ENCODE results near the gene ATOH7. TPM values are rescaled to one million over a fixed set of nuclear protein-coding genes. Genes with fewer than 3 reads are reported as not detected.
A peak's percentile ranks its signal among the peaks of the same experiment; 100 is the strongest.

Gene ATOH7
- total and polyA plus RNA-seq, 4 experiments from 2014 or later, result not detected

- ChIA-PET POLR2A (ENCODE audit: partially characterized antibody) (no interaction called here), CTCF (ENCODE audit: partially characterized antibody) (no interaction called here)
- Histone ChIP-seq H3K4me1 (ENCODE audit: insufficient read depth, low read length) (no peaks in the 10 kb centered on the region), H3K36me3 (ENCODE audit: insufficient read depth, low read length) (no peaks in the 10 kb centered on the region), H3K4me3 (ENCODE audit: low read length in 2 of 2) (no peak overlapping the region), H3K9me3 (ENCODE audit: control insufficient read depth in 1 of 2, low read length in 2 of 2) (no peaks in the 10 kb centered on the region), H3K27ac (ENCODE audit: low read depth, low read length) (no peak overlapping the region), H3K27me3 (ENCODE audit: insufficient read depth, low read length) (peaks cover 3% of the 10 kb centered on the region)
- Mint-ChIP-seq H3K4me1 (no peaks in the 10 kb centered on the region), H3K36me3 (no peaks in the 10 kb centered on the region), H3K27me3 (peaks cover 8 to 15% of the 10 kb centered on the region in 2 donors), H3K9me3 (peaks cover 0 to 1% (median 0%) of the 10 kb centered on the region in 8 donors), H3K27ac (no peak overlapping the region), H3K4me3 (no peak overlapping the region)
- DNase-seq, result no peak
- intact Hi-C loops (cut with micrococcal nuclease), result no loop called here
Measured at GRCh38 chr10:68237173-68237572, 5.3 kb upstream of the ATOH7 start.

- no peaks in the 10 kb centered on the region for H3K9me3 Mint-ChIP-seq
- CTCF ChIA-PET (ENCODE audit: partially characterized antibody), result no interaction called here
- intact Hi-C loops (cut with micrococcal nuclease), result no loop called here
- Histone ChIP-seq H3K4me1 (ENCODE audit: insufficient read depth, low read length) (peaks cover 6% of the 10 kb centered on the region), H3K4me3 (ENCODE audit: low read length in 2 of 2) (no peak overlapping the region), H3K27ac (ENCODE audit: low read depth, low read length) (no peak overlapping the region), H3K36me3 (ENCODE audit: insufficient read depth, low read length) (no peaks in the 10 kb centered on the region), H3K27me3 (ENCODE audit: insufficient read depth, low read length) (peaks cover 6% of the 10 kb centered on the region), H3K9me3 (ENCODE audit: control insufficient read depth in 1 of 2, low read length in 2 of 2) (no peaks in the 10 kb centered on the region)
- H3K4me3 Mint-ChIP-seq, result no peak overlapping the region
- H3K27ac Mint-ChIP-seq, result no peak overlapping the region
- POLR2A ChIA-PET (ENCODE audit: partially characterized antibody), result no interaction called here
- no peaks in the 10 kb centered on the region for H3K36me3 Mint-ChIP-seq
- no peak for DNase-seq
- H3K4me1 Mint-ChIP-seq, result peaks cover 0 to 7% (median 5%) of the 10 kb centered on the region in 4 donors
- H3K27me3 Mint-ChIP-seq, result peaks cover 16 to 24% of the 10 kb centered on the region in 2 donors
Measured at GRCh38 chr10:68235581-68235980, 3.7 kb upstream of the ATOH7 start.

DNA sequence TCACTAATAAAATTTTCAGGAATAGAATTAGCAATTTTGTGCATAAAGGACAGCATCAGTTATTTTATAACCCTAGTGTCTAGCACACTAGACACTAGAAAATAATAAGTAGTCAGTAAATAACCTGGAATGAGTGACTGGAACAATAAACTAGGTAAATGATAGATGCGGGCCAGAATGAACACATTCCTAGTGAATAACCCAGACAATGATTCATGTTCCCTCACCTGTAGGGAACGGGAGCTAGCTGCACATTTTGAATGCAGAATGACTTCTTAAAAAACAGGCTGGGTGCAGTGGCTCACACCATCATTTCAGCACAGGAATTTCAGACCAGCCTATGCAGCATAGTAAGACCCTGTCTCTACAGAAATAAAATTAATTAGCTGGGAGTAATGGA lies 3.2 kb upstream of the ATOH7 start:
- Histone ChIP-seq H3K4me3 (ENCODE audit: low read length in 2 of 2) (no peak overlapping the region), H3K36me3 (ENCODE audit: insufficient read depth, low read length) (no peaks in the 10 kb centered on the region), H3K4me1 (ENCODE audit: insufficient read depth, low read length) (peaks cover 6% of the 10 kb centered on the region), H3K27me3 (ENCODE audit: insufficient read depth, low read length) (peaks cover 6% of the 10 kb centered on the region), H3K27ac (ENCODE audit: low read depth, low read length) (no peak overlapping the region), H3K9me3 (ENCODE audit: control insufficient read depth in 1 of 2, low read length in 2 of 2) (no peaks in the 10 kb centered on the region)
- Mint-ChIP-seq H3K4me1 (peaks cover 0 to 7% (median 5%) of the 10 kb centered on the region in 4 donors), H3K36me3 (no peaks in the 10 kb centered on the region), H3K27me3 (peaks cover 17 to 24% of the 10 kb centered on the region in 2 donors), H3K9me3 (no peaks in the 10 kb centered on the region), H3K27ac (no peak overlapping the region), H3K4me3 (no peak overlapping the region)
- intact Hi-C loops (cut with micrococcal nuclease), result no loop called here
- ChIA-PET POLR2A (ENCODE audit: partially characterized antibody) (no interaction called here), CTCF (ENCODE audit: partially characterized antibody) (no interaction called here)
- no peak for DNase-seq

GRCh38 chr10:68233046-68233445 lies 1.1 kb upstream of the ATOH7 start:
- no peak for DNase-seq
- Histone ChIP-seq H3K27ac (ENCODE audit: low read depth, low read length) (no peak overlapping the region), H3K4me3 (ENCODE audit: low read length in 2 of 2) (no peak overlapping the region), H3K36me3 (ENCODE audit: insufficient read depth, low read length) (no peaks in the 10 kb centered on the region), H3K9me3 (ENCODE audit: control insufficient read depth in 1 of 2, low read length in 2 of 2) (no peaks in the 10 kb centered on the region), H3K27me3 (ENCODE audit: insufficient read depth, low read length) (peaks cover 14% of the 10 kb centered on the region), H3K4me1 (ENCODE audit: insufficient read depth, low read length) (peaks cover 6% of the 10 kb centered on the region)
- intact Hi-C loops (cut with micrococcal nuclease), result no loop called here
- H3K27ac Mint-ChIP-seq, result no peak overlapping the region
- H3K9me3 Mint-ChIP-seq, result no peaks in the 10 kb centered on the region
- H3K36me3 Mint-ChIP-seq, result no peaks in the 10 kb centered on the region
- POLR2A ChIA-PET (ENCODE audit: partially characterized antibody), result no interaction called here
- CTCF ChIA-PET (ENCODE audit: partially characterized antibody), result no interaction called here
- peaks cover 25 to 33% of the 10 kb centered on the region in 2 donors for H3K27me3 Mint-ChIP-seq
- H3K4me1 Mint-ChIP-seq, result peaks cover 0 to 7% (median 5%) of the 10 kb centered on the region in 4 donors
- H3K4me3 Mint-ChIP-seq, result peak overlapping the region in 1 of 8 donors; percentile 21

DNA sequence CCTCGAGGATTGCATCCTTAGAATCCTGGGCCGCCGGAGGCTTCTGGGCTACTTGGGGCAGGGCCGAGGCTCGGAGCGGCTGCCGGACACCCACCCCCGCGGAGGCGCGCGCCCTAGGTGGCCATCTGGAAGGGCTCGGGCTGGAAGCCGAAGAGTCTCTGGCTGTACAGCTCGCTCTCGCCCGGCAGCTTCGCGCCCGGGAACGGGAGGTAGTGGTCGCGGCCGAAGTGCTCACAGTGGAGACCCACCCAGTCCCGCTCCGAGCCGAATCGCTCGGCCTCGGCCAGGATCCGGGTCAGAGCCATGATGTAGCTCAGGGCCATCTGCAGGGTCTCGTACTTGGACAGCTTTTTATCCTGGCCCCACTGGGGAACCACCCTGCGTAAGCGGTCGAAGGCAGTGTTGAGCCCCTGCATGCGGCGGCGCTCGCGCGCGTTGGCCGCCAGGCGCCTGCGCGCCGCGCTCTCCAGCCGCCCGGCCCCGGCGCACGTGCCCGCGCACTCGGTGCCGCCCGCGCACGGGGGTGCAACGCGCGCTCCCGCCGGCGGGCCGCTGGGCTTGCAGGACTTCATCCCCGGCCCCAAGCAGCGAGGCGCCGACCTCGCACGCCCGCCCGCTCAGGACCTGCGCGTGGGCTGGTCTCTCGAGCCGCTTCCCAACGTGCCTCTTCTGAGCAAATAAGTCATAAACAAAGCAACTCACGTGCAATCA lies 652 bp downstream of the ATOH7 start:
- H3K27ac Mint-ChIP-seq, result no peak overlapping the region
- Histone ChIP-seq H3K4me1 (ENCODE audit: insufficient read depth, low read length) (peaks cover 6% of the 10 kb centered on the region), H3K27me3 (ENCODE audit: insufficient read depth, low read length) (peaks cover 14% of the 10 kb centered on the region), H3K36me3 (ENCODE audit: insufficient read depth, low read length) (no peaks in the 10 kb centered on the region), H3K27ac (ENCODE audit: low read depth, low read length) (no peak overlapping the region), H3K4me3 (ENCODE audit: low read length in 2 of 2) (peak overlapping the region in 1 of 2 donors; percentile 46), H3K9me3 (ENCODE audit: control insufficient read depth in 1 of 2, low read length in 2 of 2) (no peaks in the 10 kb centered on the region)
- ChIA-PET CTCF (ENCODE audit: partially characterized antibody) (interaction anchor here (0.7 to 1.4 kb wide), 3 partner anchors 19 to 393 kb away, joined by 3 to 6 read pairs (median 3); no protein-coding TSS in a partner anchor), POLR2A (ENCODE audit: partially characterized antibody) (interaction anchor here (0.9 kb wide), 1 partner anchor 100 kb away, joined by 3 read pairs; the partner anchor contains the start of gene HNRNPH3)
- H3K9me3 Mint-ChIP-seq, result no peaks in the 10 kb centered on the region
- H3K4me1 Mint-ChIP-seq, result peaks cover 0 to 7% (median 5%) of the 10 kb centered on the region in 4 donors
- peak in 4 of 5 donors; percentile 6 to 12 (median 11) for DNase-seq
- no peaks in the 10 kb centered on the region for H3K36me3 Mint-ChIP-seq
- peak overlapping the region; percentile 61 to 80 (median 75) for H3K4me3 Mint-ChIP-seq
- peaks cover 25 to 38% of the 10 kb centered on the region in 2 donors for H3K27me3 Mint-ChIP-seq
- intact Hi-C loops (cut with micrococcal nuclease), result no loop called here

DNA sequence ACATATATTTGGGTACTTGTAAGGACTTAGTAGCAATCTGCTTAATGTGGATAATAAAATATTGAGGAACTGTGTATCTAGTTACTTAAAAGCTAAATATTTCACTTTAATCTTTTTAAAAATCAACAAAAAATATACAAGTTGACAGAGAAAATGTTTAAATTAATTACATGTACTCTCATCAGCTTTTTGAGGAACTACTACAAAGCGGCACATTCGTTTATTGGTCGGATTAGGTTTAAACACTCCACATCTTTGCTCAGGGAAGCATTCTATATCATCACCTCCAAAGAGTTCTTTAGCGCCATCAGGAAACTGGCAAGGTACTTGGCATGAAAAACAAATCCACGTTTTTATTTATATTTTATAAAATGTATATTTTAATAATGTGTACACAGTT lies 1.6 kb downstream of the ATOH7 start:
- H3K4me3 Mint-ChIP-seq, result peak overlapping the region in 2 of 8 donors; percentile 59 to 78

DNA sequence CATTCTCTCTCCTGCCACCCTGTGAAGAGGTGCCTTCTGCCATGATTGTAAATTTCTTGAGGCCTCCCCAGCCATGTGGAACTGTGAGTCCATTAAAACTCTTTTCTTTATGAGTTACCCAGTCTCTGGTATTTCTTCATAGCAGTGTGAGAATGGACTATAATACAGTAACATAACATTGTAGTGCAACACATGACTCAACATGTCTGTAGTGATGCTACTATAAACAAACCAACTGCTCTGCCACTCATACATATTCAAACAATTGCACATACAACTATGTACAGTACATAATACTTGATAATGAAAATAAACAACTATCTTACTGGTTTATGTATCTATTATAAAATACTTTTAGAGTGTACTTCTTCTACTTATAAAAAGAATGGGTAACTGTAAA lies 7.1 kb downstream of the ATOH7 start:
- no peak overlapping the region for H3K27ac ChIP-seq (ENCODE audit: low read depth, low read length)
- ChIA-PET POLR2A (ENCODE audit: partially characterized antibody) (no interaction called here), CTCF (ENCODE audit: partially characterized antibody) (interaction anchor here (1.2 kb wide), 1 partner anchor 59 kb away, joined by 3 read pairs; no protein-coding TSS in a partner anchor)
- H3K27me3 ChIP-seq (ENCODE audit: insufficient read depth, low read length), result peaks cover 6% of the 10 kb centered on the region
- no peak overlapping the region for H3K27ac Mint-ChIP-seq
- no peaks in the 10 kb centered on the region for H3K36me3 Mint-ChIP-seq
- no peak for DNase-seq
- intact Hi-C loops (cut with micrococcal nuclease), result no loop called here
- H3K4me3 ChIP-seq (ENCODE audit: low read length in 2 of 2), result no peak overlapping the region
- no peaks in the 10 kb centered on the region for H3K36me3 ChIP-seq (ENCODE audit: insufficient read depth, low read length)
- no peaks in the 10 kb centered on the region for H3K9me3 ChIP-seq (ENCODE audit: control insufficient read depth in 1 of 2, low read length in 2 of 2)
- H3K4me3 Mint-ChIP-seq, result no peak overlapping the region
- H3K27me3 Mint-ChIP-seq, result peaks cover 8 to 14% of the 10 kb centered on the region in 2 donors
- no peaks in the 10 kb centered on the region for H3K4me1 Mint-ChIP-seq
- H3K9me3 Mint-ChIP-seq, result no peaks in the 10 kb centered on the region
- no peaks in the 10 kb centered on the region for H3K4me1 ChIP-seq (ENCODE audit: insufficient read depth, low read length)

More for the DNA sequence above, 1.6 kb downstream of the ATOH7 start:
- Mint-ChIP-seq H3K27ac (no peak overlapping the region), H3K36me3 (no peaks in the 10 kb centered on the region), H3K27me3 (peaks cover 25 to 38% of the 10 kb centered on the region in 2 donors), H3K4me1 (peaks cover 0 to 7% (median 5%) of the 10 kb centered on the region in 4 donors), H3K9me3 (no peaks in the 10 kb centered on the region)
- ChIA-PET CTCF (ENCODE audit: partially characterized antibody) (interaction anchor here (0.9 kb wide), 1 partner anchor 18 kb away, joined by 3 read pairs; no protein-coding TSS in a partner anchor), POLR2A (ENCODE audit: partially characterized antibody) (no interaction called here)
- Histone ChIP-seq H3K36me3 (ENCODE audit: insufficient read depth, low read length) (no peaks in the 10 kb centered on the region), H3K27me3 (ENCODE audit: insufficient read depth, low read length) (peaks cover 14% of the 10 kb centered on the region), H3K27ac (ENCODE audit: low read depth, low read length) (no peak overlapping the region), H3K9me3 (ENCODE audit: control insufficient read depth in 1 of 2, low read length in 2 of 2) (no peaks in the 10 kb centered on the region), H3K4me1 (ENCODE audit: insufficient read depth, low read length) (peaks cover 6% of the 10 kb centered on the region), H3K4me3 (ENCODE audit: low read length in 2 of 2) (no peak overlapping the region)
- no peak for DNase-seq
- intact Hi-C loops (cut with micrococcal nuclease), result no loop called here
